GM18508 (cell line): ENCODE data around the gene PTPA.

Experiments used
- ATAC-seq: cut with Tn5 transposase; IDR thresholded peaks from one replicate; pipeline ENCODE4 v1.9.1; 2021; ENCODE audit warnings: moderate number of reproducible peaks; ENCODE audit not compliant: insufficient read depth, unreplicated experiment

The PTPA gene

GRCh38 chr9:129174102-129174723 is 63.0 kb downstream of the PTPA start:
- no peak for ATAC-seq

GRCh38 chr9:129174724-129175514 is 63.7 kb downstream of the PTPA start:
- no peak for ATAC-seq

GRCh38 chr9:129175515-129175824 is 64.3 kb downstream of the PTPA start:
- no peak for ATAC-seq

GRCh38 chr9:129175825-129176633 is 64.8 kb downstream of the PTPA start:
- ATAC-seq, result no peak

GRCh38 chr9:129176701-129177442 is 65.7 kb downstream of the PTPA start:
- no peak for ATAC-seq

GRCh38 chr9:129177443-129177790 is 66.2 kb downstream of the PTPA start:
- ATAC-seq, result no peak

GRCh38 chr9:129177791-129178567 is 66.8 kb downstream of the PTPA start, which contains the start of gene IER5L:
Gene IER5L, minus strand, starts transcription at chr9:129178261. Its CDS starts 209 bp downstream, at chr9:129178052.
- no peak for ATAC-seq

GRCh38 chr9:129178568-129179382 is 67.6 kb downstream of the PTPA start:
- no peak for ATAC-seq

GRCh38 chr9:129181246-129181645 is 70.0 kb downstream of the PTPA start:
- no peak for ATAC-seq

- ATAC-seq, result no peak
Observed at GRCh38 chr9:129182122-129182521, 70.9 kb downstream of the PTPA start.

- ATAC-seq, result no peak
Observed at GRCh38 chr9:129182625-129183494, 71.6 kb downstream of the PTPA start.

GRCh38 chr9:129183495-129184218 is 72.4 kb downstream of the PTPA start:
- ATAC-seq, result no peak

GRCh38 chr9:129184219-129184524 is 73.0 kb downstream of the PTPA start:
- no peak for ATAC-seq

GRCh38 chr9:129184596-129185122 is 73.4 kb downstream of the PTPA start:
- no peak for ATAC-seq

- no peak for ATAC-seq
Observed at GRCh38 chr9:129185402-129185801, 74.2 kb downstream of the PTPA start.

GRCh38 chr9:129185991-129186390 is 74.8 kb downstream of the PTPA start:
- ATAC-seq, result no peak

GRCh38 chr9:129187042-129187441 is 75.8 kb downstream of the PTPA start:
- ATAC-seq, result no peak
